ENCODE data around the gene RPL12. TPM values are rescaled to one million over a fixed set of nuclear protein-coding genes. Genes with fewer than 3 reads are reported as not detected.

RPL12 gene
- total RNA-seq (2016; rRNA removed; fragmentation: Illumina TruSeq; extraction: Trizol) (1,551 and 1,660 TPM in 2 replicates), polyA plus RNA-seq (2011; rRNA removed) (2,097 and 2,590 TPM in 2 replicates), polyA minus RNA-seq (2011; rRNA and poly(A)+ RNA removed; ENCODE audit: low replicate concordance) (706 and 1,371 TPM in 2 replicates), Bru-seq, nascent RNA (percentile 99 among the genes with signal in this experiment), BruChase-seq, experiment 1, labeled RNA remaining after a 6-hour chase (percentile 99 among the genes with signal in this experiment), BruChase-seq, experiment 2, labeled RNA remaining after a 2-hour chase (percentile 99 among the genes with signal in this experiment)
- total RNA-seq (2016; cell fraction: cytosol; rRNA removed; fragmentation: Illumina TruSeq; extraction: Trizol; ENCODE audit: low read depth): 6,549 and 6,971 TPM in 2 replicates
- 1,601 and 1,648 TPM in 2 replicates for total RNA-seq (2016; cell fraction: insoluble cytoplasmic fraction; rRNA removed; fragmentation: Illumina TruSeq; extraction: Trizol)
- total RNA-seq (2016; cell fraction: membrane; rRNA removed; fragmentation: Illumina TruSeq; extraction: Trizol): 4,907 and 5,180 TPM in 2 replicates
- total RNA-seq (2016; cell fraction: nucleus; rRNA removed; fragmentation: Illumina TruSeq; extraction: Trizol): 525 and 558 TPM in 2 replicates
- 3,919 and 3,963 TPM in 2 replicates for polyA plus RNA-seq (2011; cell fraction: cytosol; rRNA removed)
- 619 and 713 TPM in 2 replicates for polyA plus RNA-seq (2011; cell fraction: nucleus; rRNA removed)
- 2,179 and 2,497 TPM in 2 replicates for polyA plus RNA-seq (2012)
- polyA plus RNA-seq (2016; cell fraction: cytosol; fragmentation: Illumina TruSeq; extraction: Trizol; ENCODE audit: low read depth): 11,205 and 11,665 TPM in 2 replicates
- 2,434 and 2,480 TPM in 2 replicates for polyA plus RNA-seq (2016; cell fraction: insoluble cytoplasmic fraction; fragmentation: Illumina TruSeq; extraction: Trizol; ENCODE audit: low read depth)
- polyA plus RNA-seq (2016; cell fraction: membrane; fragmentation: Illumina TruSeq; extraction: Trizol; ENCODE audit: low read depth): 6,884 and 7,463 TPM in 2 replicates
- 1,156 and 1,223 TPM in 2 replicates for polyA plus RNA-seq (2016; cell fraction: nucleus; fragmentation: Illumina TruSeq; extraction: Trizol; ENCODE audit: insufficient read depth, low read depth)
- 461 and 478 TPM in 2 replicates for polyA minus RNA-seq (2011; cell fraction: cytosol; rRNA and poly(A)+ RNA removed)
- polyA minus RNA-seq (2011; cell fraction: nucleus; rRNA and poly(A)+ RNA removed): 198 and 299 TPM in 2 replicates
- long read RNA-seq, experiment 1, transcript RPL12-201 (7 exons, 633 nt): major isoform, 1,310 of 1,575 reads
- long read RNA-seq, experiment 1, transcript RPL12-204 (7 exons, 864 nt): minor isoform, 6 of 1,575 reads
- long read RNA-seq, experiment 1, partial matches to known transcripts: 246 of 1,575 reads
- long read RNA-seq, experiment 1, other reads (novel, unspliced or antisense): 13 of 1,575 reads
- long read RNA-seq, experiment 2, transcript RPL12-201 (7 exons, 633 nt): major isoform, 2,447 of 2,839 reads
- long read RNA-seq, experiment 2, transcript RPL12-204 (7 exons, 864 nt): minor isoform, 26 of 2,839 reads
- long read RNA-seq, experiment 2, partial matches to known transcripts: 186 of 2,839 reads
- long read RNA-seq, experiment 2, other reads (novel, unspliced or antisense): 178 of 2,839 reads

DNA sequence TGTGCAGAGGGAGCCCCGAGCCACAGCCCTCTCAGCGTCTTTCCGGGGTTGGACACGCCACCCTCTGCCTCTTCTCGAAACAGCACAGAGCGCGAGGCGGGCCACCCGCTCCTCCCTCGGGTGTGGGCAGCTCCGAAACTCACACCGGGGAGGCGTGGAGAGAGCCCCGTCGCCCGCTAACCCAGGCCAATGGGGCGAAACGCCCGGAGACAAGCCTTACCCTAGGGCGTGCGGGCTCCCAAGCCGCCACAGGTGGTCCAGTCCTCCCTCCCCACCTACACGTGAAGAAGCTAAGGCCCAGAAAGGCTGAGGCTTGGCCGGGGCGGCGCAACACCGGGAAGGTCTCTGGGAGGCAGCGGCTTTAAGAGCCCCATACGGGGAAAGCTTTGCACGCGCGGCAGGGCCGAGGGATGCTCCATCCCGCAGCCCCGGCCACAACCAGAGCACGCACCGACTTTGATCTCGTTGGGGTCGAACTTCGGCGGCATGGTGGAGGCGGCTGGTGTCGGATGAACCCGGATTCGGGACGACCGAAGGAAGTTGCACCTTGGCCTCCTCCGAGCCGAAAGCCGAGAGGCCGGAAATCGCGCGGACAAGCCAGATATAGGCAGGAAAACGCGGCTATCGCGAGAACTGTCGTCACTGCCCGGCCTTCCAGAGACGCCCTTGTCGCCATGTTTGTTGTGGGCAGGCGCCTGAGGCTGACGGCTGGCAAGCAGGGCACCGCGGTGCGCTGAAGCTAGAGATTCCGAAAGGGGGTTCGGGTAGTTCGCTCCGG, at the start of gene RPL12, which contains the start of gene LRSAM1:
Gene RPL12, minus strand, starts transcription at position 577 of the 778 bp plus-strand sequence. Its CDS starts 89 bp downstream, at position 488.
Gene LRSAM1, plus strand, starts transcription at position 681 of the 778 bp plus-strand sequence. CDS start 3,018 bp downstream, outside the sequence.
- ChIA-PET POLR2A (interaction anchor here (0.6 to 3.8 kb wide), 19 partner anchors 9 to 320 kb away, joined by 3 to 39 read pairs (median 3); partner anchors contain the start of genes SLC2A8, TOR2A and ZNF79), CTCF (ENCODE audit: low intra/inter-chr PET ratio, low total read pairs) (no interaction called here)
- Histone ChIP-seq H3K27me3 (ENCODE audit: control insufficient read depth in 1 of 2, insufficient read depth in 2 of 2, low read length in 2 of 2) (no peaks in the 10 kb centered on the region; a peak in 1 of 5 replicates), H3K9me3 (ENCODE audit: low read length) (no peaks in the 10 kb centered on the region), H3K27ac (ENCODE audit: extremely low read length, insufficient read depth, low read length) (peak within 1 kb of the TSS; percentile 83), H3K4me2 (ENCODE audit: low read depth, low read length) (peak within 1 kb of the TSS; percentile 89), H3K79me2 (ENCODE audit: insufficient read depth, low read length) (peaks cover 35% of the 10 kb centered on the region), H3K36me3 (replicated peaks in 1 of 2; ENCODE audit: control insufficient read depth in 1 of 2, insufficient read depth in 2 of 2, low read length in 2 of 2) (peaks cover 8 to 54% of the 10 kb centered on the region in 2 experiments), H3K4me1 (ENCODE audit: insufficient read depth, low read length) (peaks cover 36% of the 10 kb centered on the region), H3K9ac (ENCODE audit: insufficient read depth, low read depth, low read length) (peak within 1 kb of the TSS; percentile 98), H3K4me3 (replicated peaks in 1 of 3; ENCODE audit: insufficient read depth in 1 of 3, low read depth in 2 of 3, low read length in 3 of 3) (peak within 1 kb of the TSS; percentile 85 to 97 (median 93)), H4K20me1 (ENCODE audit: insufficient read depth, low read length) (peaks cover 45% of the 10 kb centered on the region), H2AFZ (ENCODE audit: low read length) (peak within 1 kb of the TSS; percentile 64)
- BruUV-seq (replicated peaks): TSS peak; percentile 58
- DNase-seq (ENCODE audit: low spot score): peak; percentile 86
- WGBS (ENCODE audit: low lambda C conversion rate): 0% methylated on average over 6 of the region's 71 CpGs
- peak; percentile 76 for FAIRE-seq
- intact Hi-C loops (cut with micrococcal nuclease; ENCODE audit: unreplicated experiment): loop anchor here (5.0 kb wide), 1 partner anchor 59 kb away; no protein-coding TSS in a partner anchor
- in situ Hi-C loops (cut with HindIII; ENCODE audit: extremely low pct_ligation_motif_present, low pct_unique_long_range_greater_than_20kb): no loop called here
- peak; percentile 66 for ATAC-seq
- TF ChIP-seq NFE2 (CRISPR knock-in tag; IDR thresholded peaks at IDR 0.05): no peak
- TF ChIP-seq, protein P1, sequence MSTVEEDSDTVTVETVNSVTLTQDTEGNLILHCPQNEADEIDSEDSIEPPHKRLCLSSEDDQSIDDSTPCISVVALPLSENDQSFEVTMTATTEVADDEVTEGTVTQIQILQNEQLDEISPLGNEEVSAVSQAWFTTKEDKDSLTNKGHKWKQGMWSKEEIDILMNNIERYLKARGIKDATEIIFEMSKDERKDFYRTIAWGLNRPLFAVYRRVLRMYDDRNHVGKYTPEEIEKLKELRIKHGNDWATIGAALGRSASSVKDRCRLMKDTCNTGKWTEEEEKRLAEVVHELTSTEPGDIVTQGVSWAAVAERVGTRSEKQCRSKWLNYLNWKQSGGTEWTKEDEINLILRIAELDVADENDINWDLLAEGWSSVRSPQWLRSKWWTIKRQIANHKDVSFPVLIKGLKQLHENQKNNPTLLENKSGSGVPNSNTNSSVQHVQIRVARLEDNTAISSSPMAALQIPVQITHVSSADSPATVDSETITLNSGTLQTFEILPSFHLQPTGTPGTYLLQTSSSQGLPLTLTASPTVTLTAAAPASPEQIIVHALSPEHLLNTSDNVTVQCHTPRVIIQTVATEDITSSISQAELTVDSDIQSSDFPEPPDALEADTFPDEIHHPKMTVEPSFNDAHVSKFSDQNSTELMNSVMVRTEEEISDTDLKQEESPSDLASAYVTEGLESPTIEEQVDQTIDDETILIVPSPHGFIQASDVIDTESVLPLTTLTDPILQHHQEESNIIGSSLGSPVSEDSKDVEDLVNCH (CRISPR knock-in tag; IDR thresholded peaks at IDR 0.05): 0 out of 2 replicates have a peak, but pooled peaks have one; percentile 88
- TF ChIP-seq, protein P2, sequence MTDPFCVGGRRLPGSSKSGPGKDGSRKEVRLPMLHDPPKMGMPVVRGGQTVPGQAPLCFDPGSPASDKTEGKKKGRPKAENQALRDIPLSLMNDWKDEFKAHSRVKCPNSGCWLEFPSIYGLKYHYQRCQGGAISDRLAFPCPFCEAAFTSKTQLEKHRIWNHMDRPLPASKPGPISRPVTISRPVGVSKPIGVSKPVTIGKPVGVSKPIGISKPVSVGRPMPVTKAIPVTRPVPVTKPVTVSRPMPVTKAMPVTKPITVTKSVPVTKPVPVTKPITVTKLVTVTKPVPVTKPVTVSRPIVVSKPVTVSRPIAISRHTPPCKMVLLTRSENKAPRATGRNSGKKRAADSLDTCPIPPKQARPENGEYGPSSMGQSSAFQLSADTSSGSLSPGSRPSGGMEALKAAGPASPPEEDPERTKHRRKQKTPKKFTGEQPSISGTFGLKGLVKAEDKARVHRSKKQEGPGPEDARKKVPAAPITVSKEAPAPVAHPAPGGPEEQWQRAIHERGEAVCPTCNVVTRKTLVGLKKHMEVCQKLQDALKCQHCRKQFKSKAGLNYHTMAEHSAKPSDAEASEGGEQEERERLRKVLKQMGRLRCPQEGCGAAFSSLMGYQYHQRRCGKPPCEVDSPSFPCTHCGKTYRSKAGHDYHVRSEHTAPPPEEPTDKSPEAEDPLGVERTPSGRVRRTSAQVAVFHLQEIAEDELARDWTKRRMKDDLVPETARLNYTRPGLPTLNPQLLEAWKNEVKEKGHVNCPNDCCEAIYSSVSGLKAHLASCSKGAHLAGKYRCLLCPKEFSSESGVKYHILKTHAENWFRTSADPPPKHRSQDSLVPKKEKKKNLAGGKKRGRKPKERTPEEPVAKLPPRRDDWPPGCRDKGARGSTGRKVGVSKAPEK (CRISPR knock-in tag; IDR thresholded peaks at IDR 0.05; ENCODE audit: borderline replicate concordance): no peak
- TF ChIP-seq ZNF414 (CRISPR knock-in tag; IDR thresholded peaks at IDR 0.05): peak; percentile 85
- 0 out of 2 replicates have a peak, but pooled peaks have one; percentile 31 for TF ChIP-seq BATF2 (CRISPR knock-in tag; IDR thresholded peaks at IDR 0.05)
- TF ChIP-seq, protein P3, sequence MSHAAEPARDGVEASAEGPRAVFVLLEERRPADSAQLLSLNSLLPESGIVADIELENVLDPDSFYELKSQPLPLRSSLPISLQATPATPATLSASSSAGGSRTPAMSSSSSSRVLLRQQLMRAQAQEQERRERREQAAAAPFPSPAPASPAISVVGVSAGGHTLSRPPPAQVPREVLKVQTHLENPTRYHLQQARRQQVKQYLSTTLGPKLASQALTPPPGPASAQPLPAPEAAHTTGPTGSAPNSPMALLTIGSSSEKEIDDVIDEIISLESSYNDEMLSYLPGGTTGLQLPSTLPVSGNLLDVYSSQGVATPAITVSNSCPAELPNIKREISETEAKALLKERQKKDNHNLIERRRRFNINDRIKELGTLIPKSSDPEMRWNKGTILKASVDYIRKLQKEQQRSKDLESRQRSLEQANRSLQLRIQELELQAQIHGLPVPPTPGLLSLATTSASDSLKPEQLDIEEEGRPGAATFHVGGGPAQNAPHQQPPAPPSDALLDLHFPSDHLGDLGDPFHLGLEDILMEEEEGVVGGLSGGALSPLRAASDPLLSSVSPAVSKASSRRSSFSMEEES (CRISPR knock-in tag; IDR thresholded peaks at IDR 0.05): peak; percentile 32; the same call in 1 of the 2 replicates

Measured in HepG2 (cell line).